Measurements from ENCODE around the gene C20orf204.

Gene C20orf204

DNA sequence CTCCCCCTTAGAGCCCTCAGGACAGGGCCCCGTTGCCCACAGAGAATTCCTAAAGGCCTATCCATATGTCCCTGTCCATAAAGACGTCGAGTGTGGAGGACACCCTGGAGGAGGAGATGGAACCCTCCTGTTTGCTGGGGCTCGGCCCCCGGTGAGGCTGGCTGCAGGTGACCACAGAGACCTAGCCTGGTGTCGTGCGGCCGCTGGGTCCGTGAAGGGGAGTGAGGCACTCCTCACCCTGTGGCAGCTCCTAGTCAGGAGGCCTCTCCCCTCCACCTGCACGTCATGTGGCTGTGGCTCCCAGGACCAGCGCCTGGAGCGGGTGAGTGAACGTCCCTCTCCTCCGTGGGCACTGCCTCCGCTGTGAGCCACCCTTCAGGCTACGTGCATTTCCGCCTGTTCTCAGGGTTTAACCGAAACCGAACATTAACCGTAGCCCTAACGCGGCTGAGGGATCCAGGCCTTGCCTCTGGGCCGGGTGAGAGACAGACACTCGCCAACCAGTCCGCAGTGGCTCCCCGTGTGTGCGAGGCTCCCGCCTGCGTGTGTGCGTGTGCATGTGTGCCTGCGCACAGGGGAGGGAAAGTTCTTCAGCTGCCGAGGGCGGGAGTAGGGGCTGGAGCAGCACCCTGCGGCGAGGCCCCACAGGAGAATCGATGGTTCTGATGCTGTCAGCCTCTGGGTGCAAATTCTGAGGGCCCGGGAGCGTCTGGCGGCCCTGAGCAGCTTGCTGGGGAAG is 21.1 kb downstream of the C20orf204 start:
- no peak for DNase-seq

- peak; percentile 81 for DNase-seq
These were observed 21.9 kb downstream of the C20orf204 start for GRCh38 chr20:64057628-64058498.

DNA sequence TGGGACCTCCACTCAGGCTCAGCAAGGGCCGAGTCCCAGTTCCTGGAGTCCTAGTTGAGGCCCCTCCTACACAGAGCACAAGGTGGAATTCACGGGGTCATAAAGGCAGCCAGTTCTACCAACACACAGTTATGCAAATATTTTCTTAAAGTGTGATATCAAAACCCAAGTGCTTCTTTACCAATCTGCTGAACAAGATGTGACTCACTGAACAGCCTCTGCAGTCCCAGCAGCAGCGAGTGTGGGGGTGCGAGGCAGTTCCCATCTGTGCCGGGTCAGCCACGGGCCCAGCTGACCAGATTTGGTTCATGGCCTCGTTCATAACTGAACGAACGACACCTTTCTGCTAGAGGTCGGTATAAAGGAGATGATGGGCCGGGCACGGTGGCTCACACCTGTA is 22.6 kb downstream of the C20orf204 start:
- no peak for DNase-seq

GRCh38 chr20:64062276-64062595 is 26.3 kb downstream of the C20orf204 start:
- DNase-seq: no peak

DNA sequence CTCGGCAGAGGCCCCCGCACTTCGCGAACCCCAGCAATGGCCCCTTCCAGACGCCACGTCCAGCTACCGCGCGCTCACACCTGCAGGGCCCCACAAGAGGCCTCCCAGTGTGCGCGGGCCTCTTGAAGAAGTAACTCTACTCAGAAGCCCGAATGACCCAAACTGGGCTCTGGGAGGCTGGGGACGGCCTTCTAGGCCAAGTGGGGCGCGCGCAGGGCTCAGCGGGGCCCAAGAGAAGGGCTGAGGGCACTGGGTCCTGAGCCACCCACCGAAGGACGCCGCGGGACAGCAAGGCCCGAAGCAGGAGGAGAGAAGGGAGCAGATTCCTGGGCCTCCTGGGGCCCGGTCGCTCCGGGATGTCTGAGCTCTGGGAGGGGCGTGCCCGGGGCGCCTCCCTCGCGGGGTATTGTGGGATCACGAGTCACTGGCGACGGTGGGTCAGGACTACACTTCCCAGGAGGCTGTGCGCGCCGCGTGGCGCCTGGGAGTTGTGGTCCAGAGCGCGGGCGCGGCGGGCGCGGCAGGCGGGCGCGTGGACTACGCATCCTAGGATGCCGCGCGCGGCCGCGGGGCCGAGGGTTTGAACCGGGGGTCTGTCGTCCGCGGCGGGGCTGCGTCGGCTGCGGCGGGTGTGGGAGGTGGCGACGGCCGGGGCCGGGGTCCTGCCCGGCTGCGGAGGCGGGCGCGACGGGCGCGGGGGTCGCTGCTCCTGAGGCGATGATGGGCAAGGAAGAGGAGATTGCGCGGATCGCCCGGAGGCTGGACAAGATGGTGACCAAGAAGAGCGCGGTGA is 26.8 kb downstream of the C20orf204 start, which contains the start of gene TCEA2:
TSS of gene TCEA2 (plus strand) at position 603 of the 793 bp plus-strand sequence. CDS start at position 718, 115 bp downstream.
- DNase-seq: peak; percentile 97

GRCh38 chr20:64063389-64064144 is 27.6 kb downstream of the C20orf204 start:
- DNase-seq: no peak

- no peak for DNase-seq
These were observed 28.2 kb downstream of the C20orf204 start for GRCh38 chr20:64064145-64064698.

DNA sequence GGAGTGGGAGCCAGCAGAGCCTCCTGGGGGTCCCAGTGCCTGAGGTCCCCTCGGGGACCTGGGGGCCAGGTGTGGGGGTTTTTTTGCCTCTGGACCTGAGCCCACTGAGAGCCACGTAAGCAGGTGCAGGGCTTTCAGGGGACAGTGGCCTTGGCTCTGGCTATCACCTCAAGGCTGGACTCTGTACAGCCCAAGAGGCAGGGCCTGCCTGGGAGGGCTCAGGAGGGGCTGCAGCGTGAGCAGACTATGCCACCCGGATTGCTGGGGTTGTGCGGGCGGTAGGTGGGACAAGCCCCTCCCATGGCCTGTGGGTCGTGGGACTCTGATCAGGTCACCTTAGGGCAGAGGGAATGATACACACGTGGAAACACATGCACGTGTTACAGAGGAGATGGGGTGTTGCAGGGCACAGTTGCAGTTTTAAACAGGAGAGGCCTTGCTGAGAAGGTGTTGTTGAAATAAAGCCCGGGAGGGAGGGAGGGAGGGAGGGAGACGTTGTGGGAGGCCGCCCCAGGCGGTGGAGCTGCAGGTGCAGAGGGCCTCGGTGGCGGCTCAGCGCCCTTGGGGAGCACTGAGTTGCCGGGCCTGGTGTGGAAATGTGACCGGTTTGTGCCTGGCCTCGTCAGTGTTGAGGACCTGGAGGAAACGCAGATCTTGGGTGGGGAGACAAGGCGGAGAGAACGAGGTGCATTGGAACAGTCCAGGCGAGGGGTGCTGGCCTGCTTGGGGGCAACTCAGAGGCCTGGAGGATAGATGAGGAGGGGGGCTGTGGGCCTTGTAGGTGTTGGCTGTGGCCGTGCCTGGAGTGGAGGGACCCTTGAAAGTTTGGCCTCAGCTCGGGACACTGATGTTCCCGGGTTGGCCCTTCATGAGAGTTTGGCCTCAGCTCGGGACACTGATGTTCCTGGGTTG is 29.3 kb downstream of the C20orf204 start:
- no peak for DNase-seq

DNA sequence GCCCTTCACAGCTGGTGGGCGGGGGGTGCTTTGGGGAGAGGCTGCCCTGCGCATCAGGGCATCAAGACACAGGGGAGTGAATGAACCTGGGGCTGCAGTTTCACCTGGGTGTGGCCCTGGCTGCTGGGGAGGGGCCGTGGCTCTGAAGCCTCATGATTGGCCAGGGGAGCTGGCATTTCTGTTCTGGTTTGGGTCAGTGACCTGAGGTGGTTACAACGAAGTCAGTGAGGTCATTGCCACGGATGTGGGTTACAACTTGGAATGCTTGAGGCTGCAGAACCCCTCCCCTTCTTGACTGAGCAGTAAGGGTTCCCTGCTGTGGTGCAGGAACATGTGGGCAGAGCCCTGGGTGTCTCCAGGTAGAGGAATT is 30.0 kb downstream of the C20orf204 start:
- DNase-seq: peak; percentile 88

DNA sequence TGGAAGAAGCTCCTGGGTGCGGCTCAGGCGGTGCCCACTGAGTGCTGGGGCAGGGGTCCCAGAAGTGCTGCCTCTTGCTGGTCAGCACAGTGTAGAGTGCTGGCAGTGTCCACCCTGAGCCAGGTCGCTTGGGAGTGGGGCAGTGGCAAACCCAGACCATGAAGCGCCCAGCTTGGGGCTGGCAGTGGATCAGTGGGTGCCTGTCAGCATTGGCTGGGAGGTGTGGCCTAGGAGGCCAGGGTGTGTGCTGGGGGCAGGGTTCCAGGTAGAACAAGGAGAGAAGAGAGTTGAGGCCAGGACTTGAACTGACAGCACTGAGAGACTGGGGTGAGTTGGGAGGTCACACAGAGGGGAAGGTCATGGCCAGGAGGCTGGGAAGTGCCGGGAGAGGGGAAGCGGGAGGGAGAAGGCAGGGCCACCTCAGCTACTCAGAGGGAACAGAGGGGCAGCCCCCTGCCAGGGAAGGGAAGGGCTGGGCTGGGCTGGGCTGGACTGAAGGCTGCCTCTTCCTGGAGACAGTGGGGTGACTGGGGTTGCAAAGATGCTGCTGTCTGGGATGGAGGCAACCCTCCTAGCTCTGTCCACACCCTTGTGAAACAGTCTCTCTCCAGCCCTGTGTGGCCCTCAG is 31.1 kb downstream of the C20orf204 start:
- no peak for DNase-seq

- DNase-seq: no peak
These were observed 31.8 kb downstream of the C20orf204 start for GRCh38 chr20:64067733-64068307.

DNA sequence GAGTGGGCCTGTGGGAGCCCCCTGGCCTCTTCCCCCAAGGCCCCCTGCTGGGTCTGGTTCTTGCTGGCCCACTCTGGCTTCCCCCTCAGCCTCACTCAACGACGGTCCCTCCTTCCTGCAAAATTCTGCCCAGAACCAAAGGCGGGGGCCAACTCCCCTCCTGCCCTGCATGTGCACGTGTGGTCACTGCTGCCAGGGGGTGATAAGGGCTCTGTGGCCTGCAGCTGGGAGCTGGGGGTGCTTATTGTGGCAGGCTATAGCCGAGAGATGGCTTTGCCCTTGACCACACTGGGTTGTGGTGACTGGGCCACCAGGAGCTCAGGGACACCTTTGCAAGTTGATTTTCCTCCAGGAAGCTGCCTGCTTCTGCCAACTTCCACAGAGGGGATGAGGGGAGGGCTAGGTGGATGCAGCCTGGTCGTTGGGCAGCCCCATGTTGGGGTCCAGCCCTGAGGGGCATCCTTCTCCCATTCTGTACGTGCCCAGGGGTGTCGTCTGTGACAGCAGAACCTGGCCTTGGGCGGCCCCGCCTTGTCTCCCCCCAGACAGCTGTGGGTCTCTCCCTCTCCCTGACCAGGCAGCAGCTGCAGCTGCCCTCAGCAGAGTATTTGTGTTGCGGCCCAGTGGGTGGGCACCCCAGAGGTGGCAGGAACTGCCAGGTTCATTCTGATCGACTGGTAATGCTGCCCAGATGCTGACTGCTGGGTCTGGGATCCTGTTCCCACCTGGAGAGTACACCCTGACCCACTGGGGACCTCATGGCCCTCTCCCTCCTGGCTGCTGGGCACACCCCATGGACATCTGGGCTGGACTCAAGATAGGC is 32.6 kb downstream of the C20orf204 start:
- DNase-seq: no peak

GRCh38 chr20:64069209-64069613 is 33.2 kb downstream of the C20orf204 start:
- no peak for DNase-seq

DNA sequence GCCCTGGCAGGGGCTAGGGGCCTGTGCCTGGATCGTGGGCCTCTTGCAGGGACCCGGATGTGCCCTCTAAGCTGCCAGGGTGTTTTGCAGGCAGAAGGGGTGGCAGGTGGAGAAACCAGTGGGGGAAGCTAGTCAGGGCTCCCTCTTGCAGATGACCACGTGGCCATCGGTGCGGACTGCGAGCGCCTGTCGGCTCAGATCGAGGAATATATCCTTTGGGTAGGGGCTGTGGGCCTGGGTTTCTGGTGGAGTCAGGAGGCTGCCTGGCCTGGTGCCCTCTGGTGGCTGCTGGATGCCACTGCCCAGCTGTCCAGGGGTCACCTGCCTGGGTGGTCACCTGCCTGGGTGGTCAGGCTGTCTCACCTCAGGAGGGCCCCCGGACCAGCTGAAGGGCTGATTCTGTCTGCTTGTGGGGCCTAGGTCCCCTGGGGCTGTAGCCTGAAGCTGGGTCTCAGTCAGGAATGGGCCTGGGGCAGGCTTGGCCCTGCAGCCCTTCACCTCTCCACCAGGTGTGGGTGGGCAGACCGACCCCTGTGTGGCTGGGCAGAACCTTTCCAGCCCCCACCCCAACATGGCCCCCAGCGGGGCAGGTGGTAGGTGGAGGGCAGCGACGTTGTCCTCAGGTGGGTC is 33.7 kb downstream of the C20orf204 start:
- DNase-seq: no peak

- DNase-seq: no peak
These were observed 34.4 kb downstream of the C20orf204 start for GRCh38 chr20:64070244-64070993.

- DNase-seq: no peak
These were observed 35.7 kb downstream of the C20orf204 start for GRCh38 chr20:64071341-64072332.
